Measurements from ENCODE around the gene RAF1. TPM values are rescaled to one million over a fixed set of nuclear protein-coding genes. Genes with fewer than 3 reads are reported as not detected.
A peak's percentile ranks its signal among the peaks of the same experiment; 100 is the strongest.
"Not testable (repeated sequence)": the region's sequence is repeated elsewhere in the genome, so short reads cannot be mapped to it uniquely, and the experiment has no call there.

Gene RAF1
- total and polyA plus RNA-seq, 9 of the 15 experiments (the other 6 are each of a cell fraction or from before 2014, with no cell fraction given), result 28.0 to 183 (median 85.6) TPM

DNA sequence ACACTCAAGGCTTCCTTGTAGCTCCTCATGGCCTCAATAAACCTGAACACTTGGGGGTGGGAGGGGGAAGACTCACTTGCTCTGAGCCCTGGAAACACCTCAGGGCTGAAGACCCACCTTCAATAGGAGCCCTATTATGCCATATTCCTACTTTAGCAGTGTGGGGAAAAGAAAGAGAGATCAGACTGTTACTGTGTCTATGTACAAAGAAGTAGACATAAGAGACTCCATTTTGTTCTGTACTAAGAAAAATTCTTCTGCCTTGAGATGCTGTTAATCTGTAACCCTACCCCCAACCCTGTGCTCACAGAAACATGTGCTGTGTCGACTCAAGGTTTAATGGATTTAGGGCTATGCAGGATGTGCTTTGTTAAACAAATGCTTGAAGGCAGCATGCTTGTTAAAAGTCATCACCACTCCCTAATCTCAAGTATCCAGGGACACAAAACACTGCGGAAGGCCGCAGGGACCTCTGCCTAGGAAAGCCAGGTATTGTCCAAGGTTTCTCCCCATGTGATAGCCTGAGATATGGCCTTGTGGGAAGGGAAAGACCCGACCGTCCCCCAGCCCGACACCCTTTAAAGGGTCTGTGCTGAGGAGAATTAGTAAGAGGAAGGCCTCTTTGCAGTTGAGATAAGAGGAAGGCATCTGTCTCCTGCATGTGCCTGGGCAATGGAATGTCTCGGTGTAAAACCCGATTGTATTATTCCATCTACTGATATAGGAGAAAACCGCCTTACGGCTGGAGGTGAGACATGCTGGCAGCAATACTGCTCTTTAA, 10.2 kb upstream of the RAF1 start:
- H3K36me3 ChIP-seq (ENCODE audit: control insufficient read depth, insufficient read depth, low read length); H3K9me1 ChIP-seq (ENCODE audit: control insufficient read depth, insufficient read depth, low read length); H4K20me1 ChIP-seq (replicated peaks; ENCODE audit: control insufficient read depth, insufficient read depth, low read length); FAIRE-seq; H3K9me3 ChIP-seq (replicated peaks; ENCODE audit: control insufficient read depth, insufficient read depth, low read depth, low read length); H3K79me2 ChIP-seq (ENCODE audit: control insufficient read depth, insufficient read depth, low read length); intact Hi-C loops (cut with micrococcal nuclease); BruUV-seq (replicated peaks); H3K4me1 ChIP-seq (replicated peaks in 1 of 2; ENCODE audit: control insufficient read depth in 2 of 2, insufficient read depth in 2 of 2, low read length in 2 of 2); ATAC-seq; H3K4me3 ChIP-seq; in situ Hi-C loops (cut with MboI); H3K27me3 ChIP-seq (ENCODE audit: control insufficient read depth in 2 of 2, insufficient read depth in 2 of 2, low read length in 2 of 2); H3K4me2 ChIP-seq (ENCODE audit: insufficient read depth, low read length); H3K9ac ChIP-seq (ENCODE audit: insufficient read depth in 1 of 2, low read depth in 2 of 2, low read length in 2 of 2); H3K27ac ChIP-seq (ENCODE audit: extremely low read depth, low read depth, low read length); DNase-seq (ENCODE audit: extremely low read depth in 1 of 4, low spot score in 3 of 4); CTCF ChIA-PET (ENCODE audit: low intra/inter-chr PET ratio); TF ChIP-seq ID3 (CRISPR knock-in tag; IDR thresholded peaks at IDR 0.05); NR2C1 (IDR thresholded peaks at IDR 0.05); NR4A1 (CRISPR knock-in tag; IDR thresholded peaks at IDR 0.05); ZNF740 (CRISPR knock-in tag; IDR thresholded peaks at IDR 0.05): not testable (repeated sequence)
- WGBS (ENCODE audit: insufficient coverage, low coverage, missing lambda C conversion rate), result 4% methylated on average over 8 of the region's 10 CpGs
- POLR2A ChIA-PET, result interaction anchor here (2.3 kb wide), 1 partner anchor 10 kb away, joined by 10 read pairs; the partner anchor contains the start of gene RAF1
- H2AFZ ChIP-seq (ENCODE audit: low read depth, low read length), result peak overlapping the region; percentile 73; the same call in 1 of the 2 replicates
- peak; percentile 92 for TF ChIP-seq ID3 (tag; IDR thresholded peaks at IDR 0.05)
- peak; percentile 76 for TF ChIP-seq PTRF (tag; IDR thresholded peaks at IDR 0.05)
- peak; percentile 54 for TF ChIP-seq NR2C1 (tag; IDR thresholded peaks at IDR 0.05)
- TF ChIP-seq KLF13 (tag; IDR thresholded peaks at IDR 0.05; ENCODE audit: borderline replicate concordance, low read depth), result peak; percentile 27; the same call in 1 of the 2 replicates
- peak; percentile 91 for TF ChIP-seq ZNF592 (IDR thresholded peaks at IDR 0.05)
- peak; percentile 90 for TF ChIP-seq NR4A1 (tag; IDR thresholded peaks at IDR 0.05)
- TF ChIP-seq, protein P1, sequence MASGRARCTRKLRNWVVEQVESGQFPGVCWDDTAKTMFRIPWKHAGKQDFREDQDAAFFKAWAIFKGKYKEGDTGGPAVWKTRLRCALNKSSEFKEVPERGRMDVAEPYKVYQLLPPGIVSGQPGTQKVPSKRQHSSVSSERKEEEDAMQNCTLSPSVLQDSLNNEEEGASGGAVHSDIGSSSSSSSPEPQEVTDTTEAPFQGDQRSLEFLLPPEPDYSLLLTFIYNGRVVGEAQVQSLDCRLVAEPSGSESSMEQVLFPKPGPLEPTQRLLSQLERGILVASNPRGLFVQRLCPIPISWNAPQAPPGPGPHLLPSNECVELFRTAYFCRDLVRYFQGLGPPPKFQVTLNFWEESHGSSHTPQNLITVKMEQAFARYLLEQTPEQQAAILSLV (tag; IDR thresholded peaks at IDR 0.05), result 0 out of 2 replicates have a peak, but pooled peaks have one; percentile 42
- TF ChIP-seq MEF2D (tag; conservative IDR thresholded peaks at IDR 0.05; ENCODE audit: low read depth), result 0 out of 2 replicates have a peak, but pooled peaks have one; percentile 56
- peak; percentile 64; the same call in 1 of the 2 replicates for TF ChIP-seq PTTG1 (tag; IDR thresholded peaks at IDR 0.05; ENCODE audit: low read depth)
- TF ChIP-seq ZNF583 (CRISPR knock-in tag; IDR thresholded peaks at IDR 0.05), result 0 out of 2 replicates have a peak, but pooled peaks have one; percentile 15
- TF ChIP-seq ZNF740 (tag; IDR thresholded peaks at IDR 0.05), result peak in 1 of 2 experiments; percentile 35; a peak in 1 of 4 replicates

Measured in K562 (cell line).